Stromal cell of bone marrow (primary cell): Measurements from ENCODE around the gene SYS1.
A peak's percentile ranks its signal among the peaks of the same experiment; 100 is the strongest.

Source experiments
- DNase-seq: peaks from one replicate; pipeline ENCODE4 v3.0.0-alpha.2; 2012; ENCODE audit warnings: low read depth

SYS1 gene

GRCh38 chr20:45355209-45356084, 7.5 kb upstream of the SYS1 start:
- DNase-seq = peak; percentile 59

DNA sequence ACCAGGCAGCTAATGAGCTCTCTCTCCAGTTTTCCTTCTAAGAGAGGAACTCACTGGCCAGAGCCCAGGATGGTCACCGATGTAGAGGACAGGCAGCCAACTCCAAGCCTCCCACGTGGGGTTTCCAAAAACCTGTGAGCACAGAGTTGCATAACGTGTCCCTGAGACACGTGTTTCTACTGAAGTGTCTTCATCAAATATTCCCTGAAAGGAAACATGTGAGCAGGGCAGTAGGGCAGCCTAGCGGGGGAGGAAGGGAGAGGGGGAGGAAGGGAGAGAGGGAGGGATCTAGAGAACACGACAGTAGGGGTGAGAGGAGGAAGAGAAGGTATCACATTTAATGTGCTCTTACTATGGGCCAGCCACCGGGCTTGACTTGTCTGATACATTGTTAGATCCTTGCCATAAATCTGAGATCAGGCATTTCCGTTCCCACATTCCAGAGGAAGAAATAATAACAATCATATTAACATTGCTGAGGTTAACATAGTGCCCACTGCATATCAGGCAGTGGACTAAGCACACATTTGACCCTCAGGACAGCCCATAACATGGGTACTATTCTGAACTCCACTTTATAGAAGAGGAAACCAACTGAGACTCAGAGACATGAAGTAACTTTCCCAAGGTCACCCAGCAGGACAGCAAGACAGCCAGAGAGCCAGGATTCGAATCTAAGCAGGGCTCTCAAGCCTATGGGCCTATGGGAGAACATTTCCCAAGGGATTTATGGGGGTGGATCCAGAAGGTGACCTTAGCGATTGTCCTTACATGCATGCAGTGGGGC, 4.5 kb upstream of the SYS1 start:
- DNase-seq = peak; percentile 72

DNA sequence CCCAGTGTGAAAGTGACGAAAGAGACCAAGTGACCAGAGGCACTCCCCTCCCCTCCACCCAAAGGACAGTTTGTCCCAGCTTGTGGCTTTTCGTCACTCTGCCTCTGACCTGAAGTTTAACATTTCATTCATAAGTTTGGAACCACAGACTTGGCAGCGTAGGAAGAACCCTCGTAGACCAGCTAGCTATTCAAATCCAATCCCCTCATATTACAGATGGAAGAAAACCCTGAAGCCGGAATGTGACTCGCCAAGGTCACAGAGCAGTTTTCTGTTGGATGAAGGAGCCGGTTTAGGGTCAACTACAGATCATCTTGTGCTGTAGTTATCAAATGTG, 3.9 kb upstream of the SYS1 start:
- DNase-seq = no peak

GRCh38 chr20:45359406-45360148, 3.4 kb upstream of the SYS1 start:
- DNase-seq = peak; percentile 62

DNA sequence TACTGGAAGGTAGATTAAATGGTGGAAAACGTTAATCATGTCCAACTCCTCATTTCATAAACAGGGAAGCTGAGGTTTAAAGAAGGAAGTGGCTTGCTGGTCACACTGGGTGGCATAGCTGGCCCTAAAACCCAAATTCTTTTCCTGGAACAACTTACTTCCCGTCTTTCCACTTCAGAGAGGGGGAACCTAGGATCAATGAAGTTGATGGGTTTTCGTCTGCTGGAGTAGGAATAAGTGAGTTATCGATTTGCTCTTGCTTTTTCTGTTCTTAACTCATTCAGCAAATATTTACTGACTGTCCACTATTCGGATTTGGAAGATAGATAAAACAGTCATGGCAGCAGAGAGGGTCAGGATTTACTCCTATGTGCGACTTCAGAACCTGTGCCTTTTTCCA, 1.2 kb upstream of the SYS1 start:
- DNase-seq = no peak

GRCh38 chr20:45363611-45364492, 896 bp downstream of the SYS1 start:
- no peak for DNase-seq

DNA sequence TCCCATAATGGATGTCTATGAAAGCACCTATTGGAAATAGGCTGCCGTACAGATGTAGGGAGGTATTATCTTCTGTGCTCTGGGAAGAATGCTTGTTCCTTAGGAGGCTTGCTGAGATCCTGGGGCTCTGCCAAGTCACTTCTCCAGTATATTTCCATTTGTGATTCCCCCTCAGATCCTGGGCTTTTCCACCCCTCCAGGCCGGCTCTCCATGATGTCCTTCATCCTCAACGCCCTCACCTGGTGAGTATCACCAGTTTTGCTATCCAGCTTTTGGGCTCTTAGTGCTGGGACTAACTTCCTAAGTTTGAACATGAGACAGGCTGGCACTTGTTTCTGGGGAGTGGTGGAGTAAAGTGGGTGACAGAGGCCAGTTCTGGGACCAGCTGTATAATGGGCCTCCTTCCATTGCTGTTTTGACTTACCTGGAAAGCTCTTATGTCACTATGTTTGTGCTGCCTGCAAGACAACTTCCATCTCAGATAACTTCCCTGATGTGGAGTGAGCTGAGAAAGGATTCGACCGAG, 2.6 kb downstream of the SYS1 start:
- DNase-seq = no peak

DNA sequence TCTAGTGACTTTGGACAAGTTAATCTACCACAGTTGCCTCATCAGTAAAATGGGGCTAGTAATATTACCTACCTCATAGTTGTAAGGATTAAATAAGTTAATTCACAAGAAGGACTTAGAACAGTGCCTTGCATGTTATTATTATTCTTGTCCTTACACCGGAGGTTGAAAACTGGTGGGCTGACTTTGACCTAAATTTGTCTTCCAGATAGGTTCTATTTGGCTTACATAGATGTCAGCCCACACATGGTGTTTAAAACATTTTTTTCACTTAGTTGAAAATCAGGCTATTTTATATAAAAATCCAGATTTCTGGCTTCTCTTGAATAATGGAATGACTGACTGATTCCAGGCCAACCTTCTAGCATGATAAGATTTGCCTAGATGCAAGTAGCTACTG, 3.2 kb downstream of the SYS1 start:
- DNase-seq = no peak

DNA sequence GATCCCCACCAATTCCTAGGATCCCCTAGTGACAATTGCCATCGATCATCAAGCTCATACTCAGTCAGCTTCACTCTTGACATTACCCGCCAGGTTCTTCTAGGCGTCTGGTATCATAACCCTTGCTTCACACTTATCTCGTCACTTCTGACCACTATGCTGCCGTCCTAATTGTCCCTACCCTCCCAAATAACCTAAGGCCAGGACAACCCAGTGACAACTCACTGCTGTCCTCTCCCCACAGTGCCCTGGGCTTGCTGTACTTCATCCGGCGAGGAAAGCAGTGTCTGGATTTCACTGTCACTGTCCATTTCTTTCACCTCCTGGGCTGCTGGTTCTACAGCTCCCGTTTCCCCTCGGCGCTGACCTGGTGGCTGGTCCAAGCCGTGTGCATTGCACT, 3.7 kb downstream of the SYS1 start:
- DNase-seq = no peak

- no peak for DNase-seq
Measured at GRCh38 chr20:45367126-45367525, 4.2 kb downstream of the SYS1 start.

DNA sequence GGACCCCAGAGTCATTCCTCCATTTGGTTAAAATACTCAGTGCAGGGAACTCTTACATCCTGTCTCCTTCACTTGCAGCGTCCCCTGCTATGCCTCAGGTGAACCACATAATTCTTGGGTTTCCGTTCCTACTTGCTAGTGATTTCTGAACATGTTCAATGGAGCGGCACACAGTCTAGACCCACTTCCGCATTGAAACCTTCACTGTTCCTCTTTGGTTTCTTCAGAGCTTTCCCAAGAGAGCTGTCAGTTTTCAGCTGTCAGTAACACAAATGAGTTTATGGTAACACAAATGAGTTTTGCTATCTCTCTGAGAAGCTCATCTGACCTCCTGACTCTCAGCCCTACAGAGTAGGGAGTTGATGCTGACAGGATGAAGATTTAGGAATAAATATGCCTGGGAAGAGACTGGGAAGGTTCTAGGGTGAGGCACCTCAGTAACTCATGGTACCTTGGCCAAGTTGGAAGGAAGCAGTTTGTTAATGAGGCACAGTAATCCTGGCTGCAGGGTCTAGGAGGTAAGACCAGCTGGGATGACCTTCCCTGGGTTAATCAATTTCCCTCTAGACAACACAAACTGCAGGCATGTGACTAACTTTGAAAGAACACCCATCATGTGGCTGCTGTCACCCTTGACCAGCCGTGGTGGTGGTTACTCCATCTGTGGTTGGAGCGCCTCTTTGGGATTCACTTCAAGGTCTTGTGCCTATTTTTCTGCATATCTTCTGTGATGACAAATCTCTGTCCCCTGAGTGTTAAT, 5.4 kb downstream of the SYS1 start:
- DNase-seq = no peak

- DNase-seq = no peak
Measured at GRCh38 chr20:45370571-45371160, 7.7 kb downstream of the SYS1 start.

DNA sequence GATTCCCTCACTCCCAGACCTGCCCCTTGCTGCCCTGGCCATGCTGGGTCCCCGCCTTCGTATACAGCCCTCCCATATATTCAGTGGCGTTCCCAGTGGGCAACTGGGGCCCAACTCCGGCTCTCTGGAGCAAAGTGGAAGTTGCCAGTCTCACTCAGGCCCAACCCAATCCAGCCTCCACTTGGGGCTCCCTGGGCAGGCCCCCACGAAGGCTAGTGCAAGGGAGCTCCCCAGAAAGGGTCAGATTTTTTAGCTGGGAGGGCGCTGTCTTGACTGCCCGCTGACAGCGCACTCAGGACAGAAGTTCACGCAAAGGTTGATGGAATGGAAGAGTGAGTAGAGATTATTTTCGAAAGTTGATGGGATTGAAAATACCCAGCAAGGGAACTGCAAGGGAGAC, 9.3 kb downstream of the SYS1 start:
- no peak for DNase-seq

DNA sequence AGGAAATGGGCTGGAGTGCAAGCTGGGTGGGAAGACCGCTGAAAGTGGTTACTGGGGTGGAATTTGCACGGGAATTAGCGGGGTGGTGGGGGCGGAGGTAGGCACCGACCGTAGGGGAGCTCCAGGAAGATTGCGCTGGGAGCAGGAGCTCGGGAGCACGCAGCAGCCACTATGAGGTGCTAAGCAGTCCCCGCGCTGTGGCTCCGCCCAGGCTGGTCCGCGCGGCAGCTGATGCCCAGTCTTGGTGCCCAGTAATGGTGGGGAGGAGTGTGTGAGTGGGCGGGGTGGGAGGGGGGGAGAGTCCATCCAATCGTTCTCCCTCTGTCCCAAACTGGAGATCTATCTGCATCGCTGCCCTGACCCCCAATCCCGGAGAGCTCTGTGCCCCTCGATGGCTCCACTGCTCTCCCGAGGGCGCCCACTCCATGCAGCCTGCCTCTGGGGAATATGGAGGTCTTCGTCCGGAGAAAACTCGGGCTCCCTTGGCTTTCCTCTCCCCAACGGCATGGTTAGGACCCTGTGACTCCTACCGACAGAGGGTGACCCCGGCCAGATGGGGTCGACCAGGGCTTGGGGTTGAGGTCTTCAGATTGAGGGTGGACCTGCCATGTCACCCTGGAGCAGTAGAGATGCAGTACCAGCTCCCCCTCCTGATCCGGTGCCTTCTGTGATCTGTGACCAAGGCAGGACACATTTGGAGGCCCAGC, 9.8 kb downstream of the SYS1 start:
- DNase-seq = no peak

- DNase-seq = peak; percentile 58
Measured at GRCh38 chr20:45373353-45374100, 10.6 kb downstream of the SYS1 start.

DNA sequence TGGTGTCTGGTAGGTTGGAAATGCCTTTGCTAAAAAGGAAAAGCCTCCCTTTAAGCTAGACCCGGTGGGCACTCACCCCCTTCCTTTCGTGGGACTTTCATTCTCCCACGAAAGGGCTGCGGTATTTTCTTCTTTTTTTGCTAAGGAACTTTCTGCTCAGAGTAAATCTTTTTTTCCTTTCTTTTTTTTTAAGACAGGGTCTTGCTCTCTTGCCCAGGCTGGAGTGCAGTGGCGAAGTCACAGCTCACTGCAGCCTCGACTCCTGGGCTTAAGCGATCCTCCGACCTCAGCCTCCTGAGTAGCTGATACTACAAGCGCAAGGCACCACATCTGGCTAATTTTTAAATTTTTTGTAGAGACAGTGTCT, 11.1 kb downstream of the SYS1 start:
- no peak for DNase-seq

GRCh38 chr20:45374966-45375365, 12.0 kb downstream of the SYS1 start:
- no peak for DNase-seq

GRCh38 chr20:45377269-45377668, 14.3 kb downstream of the SYS1 start:
- no peak for DNase-seq

DNA sequence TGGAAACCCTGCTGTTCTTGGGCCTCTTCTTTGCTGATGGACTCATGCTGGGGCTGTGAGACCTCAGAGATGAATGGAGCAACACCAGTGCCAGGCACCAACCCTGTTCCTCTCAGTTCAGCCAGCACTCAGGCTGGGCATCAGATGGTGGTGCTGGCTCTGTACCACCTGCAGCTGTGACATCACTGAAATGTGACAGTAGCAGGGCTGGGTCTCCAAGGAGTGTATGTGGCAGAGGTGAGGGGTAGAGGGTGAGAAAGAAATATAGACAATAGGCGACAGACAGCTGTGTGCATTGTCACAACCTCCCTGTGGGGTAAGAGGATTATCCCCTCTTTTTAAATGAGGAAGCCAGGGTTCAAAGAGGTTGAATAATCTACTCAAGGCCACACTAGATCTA, 15.2 kb downstream of the SYS1 start, which contains the start of gene TP53TG5:
Gene TP53TG5 (minus strand): TSS at position 135 of the 400 bp plus-strand sequence. CDS start 89 bp downstream, at position 46.
- no peak for DNase-seq
